Lower leg skin (tissue), 3 donors: ENCODE data around the gene SPP2.

Experiments used
- POLR2A ChIP-seq, 2 donors: fragments of 450-650 bp; IDR thresholded peaks; one replicate each; pipeline ENCODE4 v1.6.1; 2016 to 2017; ENCODE audit warnings: antibody characterized with exemption in 2 of 2, mild to moderate bottlenecking in 1 of 2, moderate library complexity in 1 of 2
- TF ChIP-seq, protein P1 (sequence below), 3 donors: fragments of 450-650 bp; IDR thresholded peaks; one replicate each; pipeline ENCODE4 v1.5.1; 2016; ENCODE audit warnings: antibody characterized with exemption in 3 of 3, mild to moderate bottlenecking in 3 of 3, moderate library complexity in 2 of 3

- TF ChIP-seq, protein P1, sequence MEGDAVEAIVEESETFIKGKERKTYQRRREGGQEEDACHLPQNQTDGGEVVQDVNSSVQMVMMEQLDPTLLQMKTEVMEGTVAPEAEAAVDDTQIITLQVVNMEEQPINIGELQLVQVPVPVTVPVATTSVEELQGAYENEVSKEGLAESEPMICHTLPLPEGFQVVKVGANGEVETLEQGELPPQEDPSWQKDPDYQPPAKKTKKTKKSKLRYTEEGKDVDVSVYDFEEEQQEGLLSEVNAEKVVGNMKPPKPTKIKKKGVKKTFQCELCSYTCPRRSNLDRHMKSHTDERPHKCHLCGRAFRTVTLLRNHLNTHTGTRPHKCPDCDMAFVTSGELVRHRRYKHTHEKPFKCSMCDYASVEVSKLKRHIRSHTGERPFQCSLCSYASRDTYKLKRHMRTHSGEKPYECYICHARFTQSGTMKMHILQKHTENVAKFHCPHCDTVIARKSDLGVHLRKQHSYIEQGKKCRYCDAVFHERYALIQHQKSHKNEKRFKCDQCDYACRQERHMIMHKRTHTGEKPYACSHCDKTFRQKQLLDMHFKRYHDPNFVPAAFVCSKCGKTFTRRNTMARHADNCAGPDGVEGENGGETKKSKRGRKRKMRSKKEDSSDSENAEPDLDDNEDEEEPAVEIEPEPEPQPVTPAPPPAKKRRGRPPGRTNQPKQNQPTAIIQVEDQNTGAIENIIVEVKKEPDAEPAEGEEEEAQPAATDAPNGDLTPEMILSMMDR (IDR thresholded peaks at IDR 0.05): no peak
- no peak for TF ChIP-seq POLR2A (IDR thresholded peaks at IDR 0.05)
Measured at GRCh38 chr2:234099266-234099665, 48.8 kb downstream of the SPP2 start.
